Measurements from ENCODE around the gene TMEM50A.
"Not testable (repeated sequence)": the region's sequence is repeated elsewhere in the genome, so short reads cannot be mapped to it uniquely, and the experiment has no call there.

DNA sequence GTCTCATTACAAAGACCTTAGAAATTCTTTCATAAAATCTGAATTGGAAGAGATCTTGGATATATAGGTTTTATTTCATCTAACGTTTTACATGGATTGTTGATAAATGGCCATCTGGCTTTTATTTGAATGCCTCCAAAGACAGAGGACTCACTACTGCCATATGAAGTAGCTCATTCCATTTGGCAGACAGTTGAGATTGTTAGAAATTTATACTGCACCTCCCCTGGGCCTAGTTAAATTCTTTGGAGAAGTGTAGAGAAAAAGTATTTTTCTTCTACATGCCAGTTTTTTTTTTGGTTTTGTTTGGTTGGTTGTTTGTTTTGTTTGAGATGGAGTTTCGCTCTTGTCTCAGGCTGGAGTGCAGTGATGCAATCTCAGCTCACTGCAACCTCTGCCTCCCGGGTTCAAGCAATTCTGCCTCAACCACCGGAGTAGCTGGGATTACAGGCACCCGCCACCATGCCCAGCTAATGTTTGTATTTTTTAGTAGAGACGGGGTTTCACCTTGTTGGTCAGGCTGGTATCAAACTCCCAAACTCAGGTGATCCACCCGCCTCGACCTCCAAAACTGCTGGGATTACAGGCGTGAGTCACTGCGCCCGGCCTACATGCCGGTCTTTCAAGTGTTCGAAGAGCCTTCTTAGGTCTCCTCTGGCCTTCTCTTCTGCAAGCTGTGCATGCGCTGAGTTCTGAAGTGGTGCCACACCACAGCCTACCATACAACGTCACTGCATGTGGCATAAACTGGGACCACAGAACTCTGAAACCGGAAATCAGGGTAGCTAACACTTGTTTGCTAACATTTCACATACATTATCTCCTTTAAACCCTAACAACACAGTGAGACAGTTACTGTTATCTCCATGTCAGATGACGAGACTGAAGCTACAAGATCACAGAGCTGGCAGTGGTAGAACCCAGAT lies 24.8 kb downstream of the TMEM50A start:
- not testable (repeated sequence) for TF ChIP-seq EZH2 (IDR thresholded peaks at IDR 0.05; ENCODE audit: borderline replicate concordance, insufficient read depth, low read depth, low read length, poor library complexity, severe bottlenecking)
- TF ChIP-seq, protein P1, sequence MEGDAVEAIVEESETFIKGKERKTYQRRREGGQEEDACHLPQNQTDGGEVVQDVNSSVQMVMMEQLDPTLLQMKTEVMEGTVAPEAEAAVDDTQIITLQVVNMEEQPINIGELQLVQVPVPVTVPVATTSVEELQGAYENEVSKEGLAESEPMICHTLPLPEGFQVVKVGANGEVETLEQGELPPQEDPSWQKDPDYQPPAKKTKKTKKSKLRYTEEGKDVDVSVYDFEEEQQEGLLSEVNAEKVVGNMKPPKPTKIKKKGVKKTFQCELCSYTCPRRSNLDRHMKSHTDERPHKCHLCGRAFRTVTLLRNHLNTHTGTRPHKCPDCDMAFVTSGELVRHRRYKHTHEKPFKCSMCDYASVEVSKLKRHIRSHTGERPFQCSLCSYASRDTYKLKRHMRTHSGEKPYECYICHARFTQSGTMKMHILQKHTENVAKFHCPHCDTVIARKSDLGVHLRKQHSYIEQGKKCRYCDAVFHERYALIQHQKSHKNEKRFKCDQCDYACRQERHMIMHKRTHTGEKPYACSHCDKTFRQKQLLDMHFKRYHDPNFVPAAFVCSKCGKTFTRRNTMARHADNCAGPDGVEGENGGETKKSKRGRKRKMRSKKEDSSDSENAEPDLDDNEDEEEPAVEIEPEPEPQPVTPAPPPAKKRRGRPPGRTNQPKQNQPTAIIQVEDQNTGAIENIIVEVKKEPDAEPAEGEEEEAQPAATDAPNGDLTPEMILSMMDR (IDR thresholded peaks at IDR 0.05): not testable (repeated sequence)
